ENCODE data around the gene KCNJ15.

DNA sequence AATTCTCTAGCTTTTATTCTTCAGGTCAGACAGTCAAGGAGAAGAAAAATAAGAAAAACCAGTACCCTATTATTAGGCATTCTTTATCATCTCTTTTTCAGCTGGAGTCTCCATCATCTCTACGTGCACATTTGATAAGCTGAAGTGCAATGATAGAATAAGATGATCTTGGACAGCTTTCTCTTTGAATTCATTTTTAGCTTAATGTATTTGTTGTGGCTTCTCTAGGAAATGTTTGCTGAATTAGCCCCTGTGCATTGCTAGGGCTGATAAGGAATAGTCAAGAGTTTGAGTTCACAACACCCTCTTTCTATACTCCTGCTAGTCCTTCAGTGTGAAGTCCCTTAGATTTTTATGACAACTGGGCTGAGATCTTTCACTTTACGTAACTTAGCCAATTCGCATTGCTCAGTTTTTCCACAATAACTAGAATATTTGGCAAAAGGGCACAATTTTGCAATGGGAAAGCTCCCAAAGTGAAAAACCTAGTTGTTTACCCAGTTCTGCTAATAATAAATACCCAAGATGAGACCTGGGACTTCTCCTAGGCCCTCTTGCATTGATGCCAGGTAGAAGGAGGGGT lies 7.0 kb upstream of the KCNJ15 start:
- TF ChIP-seq GPN1 (CRISPR knock-in tag; IDR thresholded peaks at IDR 0.05; ENCODE audit: borderline replicate concordance) (no peak), ZSCAN20 (CRISPR knock-in tag; IDR thresholded peaks at IDR 0.05; ENCODE audit: borderline replicate concordance) (no peak), HOXA5 (CRISPR knock-in tag; IDR thresholded peaks at IDR 0.05) (no peak), SMC3 (IDR thresholded peaks at IDR 0.05; ENCODE audit: low read length) (no peak), BCL6 (CRISPR knock-in tag; IDR thresholded peaks at IDR 0.05) (no peak), PHF20 (CRISPR knock-in tag; IDR thresholded peaks at IDR 0.05) (no peak), ZNF430 (CRISPR knock-in tag; IDR thresholded peaks at IDR 0.05) (no peak)
